ENCODE data around the gene LRRC74B.
"Not testable (repeated sequence)": the region's sequence is repeated elsewhere in the genome, so short reads cannot be mapped to it uniquely, and the experiment has no call there.

Gene LRRC74B

DNA sequence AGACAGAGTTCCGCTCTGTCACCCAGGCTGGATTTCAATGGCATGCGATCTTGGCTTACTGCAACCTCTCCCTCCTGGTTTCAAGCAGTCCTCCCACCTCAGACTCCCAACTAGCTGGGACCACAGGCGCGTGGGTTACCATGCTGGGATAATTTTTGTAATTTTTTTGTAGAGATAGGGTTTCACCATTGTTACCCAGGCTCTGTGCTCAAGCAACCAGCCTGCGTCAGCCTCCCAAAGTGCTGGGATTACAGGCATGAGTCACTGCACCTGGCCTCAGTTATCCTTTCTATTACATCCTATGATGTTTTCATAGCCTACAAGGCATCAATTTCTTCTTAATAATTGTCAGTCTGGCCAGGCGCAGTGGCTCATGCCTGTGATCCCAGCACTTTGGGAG is 36.5 kb downstream of the LRRC74B start:
- no peaks in the 10 kb centered on the region for H3K4me1 ChIP-seq (ENCODE audit: control insufficient read depth, insufficient read depth, low read length)
- no peaks in the 10 kb centered on the region for H3K27me3 ChIP-seq (ENCODE audit: control insufficient read depth, insufficient read depth, low read length)
- H3K4me3 ChIP-seq (ENCODE audit: low read length), result no peak overlapping the region
- no peak overlapping the region for H3K9ac ChIP-seq (ENCODE audit: low read length)
- H3K36me3 ChIP-seq (ENCODE audit: control insufficient read depth, insufficient read depth, low read length), result no peaks in the 10 kb centered on the region
- H3K9me3 ChIP-seq (ENCODE audit: control insufficient read depth, low read length), result no peaks in the 10 kb centered on the region

DNA sequence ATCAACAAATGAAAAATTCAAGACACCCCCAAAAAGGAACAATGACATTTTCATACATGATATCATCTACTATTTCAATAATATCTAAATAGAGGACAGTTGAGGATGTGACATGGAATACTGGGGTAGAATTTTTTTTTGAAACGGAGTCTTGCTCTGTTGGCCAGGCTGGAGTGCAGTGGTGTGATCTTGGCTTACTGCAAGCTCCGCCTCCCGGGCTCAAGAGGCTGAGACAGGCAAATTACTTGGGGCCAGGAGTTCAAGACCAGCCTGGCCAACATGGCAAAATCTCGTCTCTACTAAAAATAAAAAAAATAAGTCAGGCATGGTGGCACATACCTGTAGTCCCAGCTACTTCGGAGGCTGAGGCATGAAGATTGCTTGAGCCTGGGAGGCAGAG is 41.4 kb downstream of the LRRC74B start:
- Histone ChIP-seq H3K9ac (ENCODE audit: low read length) (no peak overlapping the region), H3K4me3 (ENCODE audit: low read length) (no peak overlapping the region), H3K36me3 (ENCODE audit: control insufficient read depth, insufficient read depth, low read length) (no peaks in the 10 kb centered on the region), H3K27me3 (ENCODE audit: control insufficient read depth, insufficient read depth, low read length) (no peaks in the 10 kb centered on the region), H3K4me1 (ENCODE audit: control insufficient read depth, insufficient read depth, low read length) (no peaks in the 10 kb centered on the region), H3K9me3 (ENCODE audit: control insufficient read depth, low read length) (no peaks in the 10 kb centered on the region)

DNA sequence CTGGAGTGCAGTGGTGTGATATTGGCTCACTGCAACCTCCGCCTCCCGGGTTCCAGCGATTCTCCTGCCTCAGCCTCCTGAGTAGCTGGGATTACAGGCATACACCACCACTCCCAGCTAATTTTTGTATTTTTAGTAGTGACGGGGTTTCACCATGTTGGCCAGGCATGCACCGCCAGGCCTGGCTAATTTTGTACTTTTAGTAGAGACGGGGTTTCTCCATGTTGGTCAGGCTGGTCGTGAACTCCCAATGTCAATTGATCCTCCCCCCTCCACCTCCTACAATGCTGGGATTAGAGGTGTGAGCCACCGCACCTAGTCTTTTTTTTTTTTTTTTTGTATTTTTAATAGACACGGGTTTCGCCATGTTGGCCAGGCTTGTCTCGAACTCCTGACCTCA is 42.2 kb downstream of the LRRC74B start:
- not testable (repeated sequence) for H3K4me1 ChIP-seq (ENCODE audit: control insufficient read depth, insufficient read depth, low read length); H3K36me3 ChIP-seq (ENCODE audit: control insufficient read depth, insufficient read depth, low read length); H3K9me3 ChIP-seq (ENCODE audit: control insufficient read depth, low read length); H3K4me3 ChIP-seq (ENCODE audit: low read length); H3K9ac ChIP-seq (ENCODE audit: low read length); H3K27me3 ChIP-seq (ENCODE audit: control insufficient read depth, insufficient read depth, low read length)

DNA sequence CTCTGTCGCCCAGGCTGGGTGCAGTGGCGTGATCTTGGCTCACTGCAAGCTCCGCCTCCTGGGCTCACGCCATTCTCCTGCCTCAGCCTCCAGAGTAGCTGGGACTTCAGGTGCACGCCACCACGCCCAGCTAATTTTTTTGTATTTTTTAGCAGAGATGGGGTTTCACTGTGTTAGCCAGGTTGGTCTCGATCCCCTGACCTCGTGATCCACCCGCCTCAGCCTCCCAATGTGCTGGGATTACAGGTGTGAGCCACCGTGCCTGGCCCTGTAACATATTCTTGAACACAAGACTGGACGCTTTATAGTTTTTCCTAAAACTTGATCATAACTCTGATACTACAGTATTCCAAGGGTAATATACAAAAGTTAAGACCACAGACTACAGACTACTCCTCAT is 45.5 kb downstream of the LRRC74B start:
- H3K4me3 ChIP-seq (ENCODE audit: low read length); H3K9me3 ChIP-seq (ENCODE audit: control insufficient read depth, low read length); H3K9ac ChIP-seq (ENCODE audit: low read length): not testable (repeated sequence)

DNA sequence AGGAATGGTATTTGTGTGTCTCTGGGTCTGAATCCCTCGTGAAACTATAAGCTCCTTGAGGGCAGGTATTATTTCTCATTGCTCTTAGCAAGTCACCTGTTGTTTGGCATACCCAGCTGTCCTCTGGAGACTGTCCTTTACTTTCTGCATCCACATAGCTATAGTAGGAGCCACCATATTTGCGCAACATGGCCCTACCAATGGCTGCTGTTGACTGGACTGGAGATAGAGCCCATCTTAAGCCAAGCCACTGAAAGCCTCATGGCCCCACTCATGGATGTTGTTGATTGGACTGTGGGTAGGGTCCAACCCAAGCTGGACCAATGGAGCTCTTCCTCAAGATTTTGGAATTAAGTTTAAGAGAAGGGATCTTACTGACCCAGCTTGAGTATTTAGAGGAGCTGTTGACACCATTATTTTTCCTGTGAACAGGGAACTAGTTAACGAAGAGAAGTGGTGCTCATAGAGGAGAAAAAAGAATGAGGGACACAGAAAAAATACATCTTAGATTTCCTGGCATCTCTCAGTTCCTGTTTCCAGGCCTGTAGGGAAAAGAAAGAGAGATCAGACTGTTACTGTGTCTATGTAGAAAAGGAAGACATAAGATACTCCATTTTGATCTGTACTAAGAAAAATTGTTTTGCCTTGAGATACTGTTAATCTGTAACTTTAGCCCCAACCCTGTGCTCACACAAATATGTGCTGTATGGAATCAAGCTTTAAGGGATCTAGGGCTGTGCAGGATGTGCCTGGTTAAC is 47.2 kb downstream of the LRRC74B start:
- Histone ChIP-seq H3K9ac (ENCODE audit: low read length) (no peak overlapping the region), H3K9me3 (ENCODE audit: control insufficient read depth, low read length) (no peaks in the 10 kb centered on the region), H3K36me3 (ENCODE audit: control insufficient read depth, insufficient read depth, low read length) (no peaks in the 10 kb centered on the region), H3K4me3 (ENCODE audit: low read length) (no peak overlapping the region), H3K4me1 (ENCODE audit: control insufficient read depth, insufficient read depth, low read length) (no peaks in the 10 kb centered on the region), H3K27me3 (ENCODE audit: control insufficient read depth, insufficient read depth, low read length) (no peaks in the 10 kb centered on the region)

More for the DNA sequence above, 45.5 kb downstream of the LRRC74B start:
- not testable (repeated sequence) for H3K36me3 ChIP-seq (ENCODE audit: control insufficient read depth, insufficient read depth, low read length); H3K4me1 ChIP-seq (ENCODE audit: control insufficient read depth, insufficient read depth, low read length); H3K27me3 ChIP-seq (ENCODE audit: control insufficient read depth, insufficient read depth, low read length)

DNA sequence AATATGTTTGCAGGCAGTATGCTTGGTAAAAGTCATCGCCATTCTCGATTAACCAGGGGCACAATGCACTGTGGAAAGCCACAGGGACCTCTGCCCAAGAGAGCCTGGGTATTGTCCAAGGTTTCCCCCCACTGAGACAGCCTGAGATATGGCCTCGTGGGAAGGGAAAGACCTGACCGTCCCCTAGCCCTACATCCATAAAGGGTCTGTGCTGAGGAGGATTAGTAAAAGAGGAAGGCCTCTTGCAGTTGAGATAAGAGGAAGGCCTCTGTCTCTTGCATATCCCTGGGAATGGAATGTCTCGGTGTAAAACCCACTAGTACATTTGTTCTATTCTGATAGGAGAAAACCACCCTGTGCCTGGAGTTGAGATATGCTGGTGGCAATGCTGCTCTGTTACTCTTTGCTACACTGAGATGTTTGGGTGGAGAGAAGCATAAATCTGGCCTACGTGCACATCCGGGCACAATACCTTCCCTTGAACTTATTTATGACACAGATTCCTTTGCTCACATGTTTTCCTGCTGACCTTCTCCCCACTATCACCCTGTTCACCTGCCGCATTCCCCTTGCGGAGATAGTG is 47.9 kb downstream of the LRRC74B start:
- H3K4me1 ChIP-seq (ENCODE audit: control insufficient read depth, insufficient read depth, low read length); H3K27me3 ChIP-seq (ENCODE audit: control insufficient read depth, insufficient read depth, low read length); H3K36me3 ChIP-seq (ENCODE audit: control insufficient read depth, insufficient read depth, low read length); H3K9me3 ChIP-seq (ENCODE audit: control insufficient read depth, low read length); H3K4me3 ChIP-seq (ENCODE audit: low read length); H3K9ac ChIP-seq (ENCODE audit: low read length): not testable (repeated sequence)

DNA sequence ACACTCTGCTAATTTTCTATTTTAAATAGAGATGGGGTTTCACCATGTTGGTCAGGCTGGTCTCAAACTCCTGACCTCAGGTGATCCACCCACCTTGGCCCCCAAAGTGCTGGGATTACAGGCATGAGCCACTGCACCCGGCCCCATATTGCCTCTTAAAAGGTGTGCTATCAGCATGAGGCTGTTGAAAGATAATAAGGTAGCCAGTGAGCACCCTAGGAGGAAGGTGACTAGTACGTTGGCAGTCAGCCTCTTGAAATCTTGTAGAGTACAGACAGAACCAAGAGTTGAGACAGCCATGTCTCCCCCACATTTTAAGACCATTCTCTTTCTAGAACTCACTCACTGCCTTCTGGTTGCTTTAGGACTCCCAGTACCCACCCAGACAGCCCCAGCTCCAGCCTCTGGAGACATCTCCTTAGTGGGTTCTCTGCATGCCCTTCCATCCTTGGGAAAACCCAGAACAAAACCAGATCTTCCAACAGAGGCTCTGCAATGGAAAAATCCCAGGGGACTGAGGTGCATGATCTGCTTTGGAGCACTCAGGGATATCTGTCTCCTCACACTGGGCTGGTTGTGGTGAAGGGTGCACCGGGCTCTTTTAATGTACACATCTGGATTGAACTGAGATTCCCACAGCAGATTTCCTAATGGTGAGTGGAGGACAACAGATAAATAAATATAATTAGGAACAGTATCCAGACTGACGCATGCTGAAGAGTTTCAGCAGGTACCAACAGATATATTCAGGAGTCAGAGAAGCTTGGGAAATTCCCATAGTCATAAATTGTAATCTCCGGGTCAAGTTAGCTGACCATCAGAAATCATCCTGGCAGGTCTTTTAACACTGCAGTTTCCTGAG is 49.4 kb downstream of the LRRC74B start:
- no peaks in the 10 kb centered on the region for H3K36me3 ChIP-seq (ENCODE audit: control insufficient read depth, insufficient read depth, low read length)

DNA sequence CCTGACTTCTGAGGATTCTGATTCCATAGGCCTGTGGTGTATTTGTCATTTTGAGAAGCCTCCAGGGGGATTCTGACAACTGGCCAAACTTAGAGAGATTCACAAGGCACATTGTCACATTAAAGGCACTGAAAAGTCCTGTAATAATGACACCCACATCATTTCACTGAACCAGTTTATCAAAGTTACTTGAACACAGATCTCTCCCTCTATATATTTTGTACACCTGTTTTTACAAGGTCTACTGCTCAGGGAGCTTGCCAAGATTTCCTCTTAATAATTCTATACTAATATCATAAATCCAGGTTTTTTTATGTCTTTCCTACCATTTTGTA is 50.0 kb downstream of the LRRC74B start:
- no peaks in the 10 kb centered on the region for H3K27me3 ChIP-seq (ENCODE audit: control insufficient read depth, insufficient read depth, low read length)
- H3K36me3 ChIP-seq (ENCODE audit: control insufficient read depth, insufficient read depth, low read length), result no peaks in the 10 kb centered on the region
- H3K9ac ChIP-seq (ENCODE audit: low read length), result no peak overlapping the region
- H3K4me3 ChIP-seq (ENCODE audit: low read length), result no peak overlapping the region
- H3K4me1 ChIP-seq (ENCODE audit: control insufficient read depth, insufficient read depth, low read length), result no peaks in the 10 kb centered on the region
- H3K9me3 ChIP-seq (ENCODE audit: control insufficient read depth, low read length), result no peaks in the 10 kb centered on the region

More for the DNA sequence above, 49.4 kb downstream of the LRRC74B start:
- H3K9me3 ChIP-seq (ENCODE audit: control insufficient read depth, low read length), result no peaks in the 10 kb centered on the region
- no peaks in the 10 kb centered on the region for H3K4me1 ChIP-seq (ENCODE audit: control insufficient read depth, insufficient read depth, low read length)
- H3K27me3 ChIP-seq (ENCODE audit: control insufficient read depth, insufficient read depth, low read length), result no peaks in the 10 kb centered on the region
- no peak overlapping the region for H3K9ac ChIP-seq (ENCODE audit: low read length)
- H3K4me3 ChIP-seq (ENCODE audit: low read length), result no peak overlapping the region

DNA sequence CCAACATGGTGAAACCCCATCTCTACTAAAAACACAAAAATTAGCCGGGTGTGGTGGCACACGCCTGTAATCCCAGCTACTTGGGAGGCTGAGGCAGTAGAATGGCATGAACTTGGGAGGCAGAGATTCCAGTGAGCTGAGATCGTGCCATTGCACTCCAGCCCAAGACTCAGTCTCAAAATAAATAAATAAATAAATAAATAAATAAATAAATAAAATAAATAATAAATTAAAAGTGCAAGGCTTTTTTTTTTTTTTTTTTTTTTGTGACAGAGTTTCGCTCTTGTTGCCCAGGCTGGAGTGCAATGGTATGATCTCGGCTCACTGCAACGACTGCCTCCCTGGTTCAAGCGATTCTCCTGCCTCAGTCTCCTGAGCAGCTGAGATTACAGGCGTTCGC is 51.1 kb downstream of the LRRC74B start:
- not testable (repeated sequence) for H3K4me3 ChIP-seq (ENCODE audit: low read length); H3K4me1 ChIP-seq (ENCODE audit: control insufficient read depth, insufficient read depth, low read length); H3K27me3 ChIP-seq (ENCODE audit: control insufficient read depth, insufficient read depth, low read length); H3K9me3 ChIP-seq (ENCODE audit: control insufficient read depth, low read length); H3K9ac ChIP-seq (ENCODE audit: low read length); H3K36me3 ChIP-seq (ENCODE audit: control insufficient read depth, insufficient read depth, low read length)

DNA sequence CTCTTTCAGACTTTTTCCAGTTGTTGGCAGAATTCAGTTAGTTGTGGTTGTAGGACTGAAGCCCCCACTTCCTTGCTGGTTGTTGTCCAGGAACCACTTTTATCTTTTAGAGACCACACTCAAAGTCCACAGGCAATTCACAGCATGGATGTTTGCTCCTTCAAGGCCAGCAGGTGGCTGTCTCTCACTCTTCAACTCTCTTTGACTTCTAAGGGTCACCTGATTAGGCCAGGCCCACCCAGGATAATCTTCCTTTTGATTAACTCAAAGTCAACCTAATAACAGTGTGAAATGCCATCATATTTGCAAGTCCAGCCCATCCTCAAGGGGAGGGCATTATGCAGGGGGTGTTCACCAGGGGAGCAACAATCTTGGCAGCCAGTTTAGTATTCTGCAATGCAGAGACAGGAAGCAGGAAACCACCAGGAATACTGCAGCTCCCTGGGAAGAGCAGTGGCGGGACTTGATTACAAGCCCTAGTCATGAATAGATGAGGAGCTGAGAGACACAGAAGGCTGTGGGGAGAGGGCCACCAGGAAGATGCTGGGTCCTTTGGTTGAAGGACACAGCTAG is 52.4 kb downstream of the LRRC74B start:
- H3K9me3 ChIP-seq (ENCODE audit: control insufficient read depth, low read length), result no peaks in the 10 kb centered on the region
- no peak overlapping the region for H3K9ac ChIP-seq (ENCODE audit: low read length)

DNA sequence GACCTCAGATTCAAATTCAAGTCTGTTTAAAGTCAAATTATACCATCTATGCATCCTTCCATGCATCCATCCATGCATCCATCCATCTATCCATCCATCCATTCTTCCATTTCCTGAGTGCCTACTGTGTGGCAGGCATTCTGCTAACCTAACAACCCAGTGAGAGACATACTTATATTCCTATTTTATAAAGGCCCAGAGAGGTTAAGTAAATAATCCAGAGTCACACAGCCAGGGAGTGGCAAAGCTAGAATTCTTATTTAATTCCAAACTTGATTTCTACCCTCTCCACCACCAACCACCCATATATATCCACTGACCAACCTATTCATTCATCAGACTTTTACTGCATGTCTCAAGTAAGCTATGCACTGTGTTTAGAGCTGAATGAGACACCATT is 53.8 kb downstream of the LRRC74B start:
- no peaks in the 10 kb centered on the region for H3K9me3 ChIP-seq (ENCODE audit: control insufficient read depth, low read length)
- H3K4me3 ChIP-seq (ENCODE audit: low read length), result no peak overlapping the region
- no peaks in the 10 kb centered on the region for H3K27me3 ChIP-seq (ENCODE audit: control insufficient read depth, insufficient read depth, low read length)
- H3K36me3 ChIP-seq (ENCODE audit: control insufficient read depth, insufficient read depth, low read length), result no peaks in the 10 kb centered on the region
- H3K4me1 ChIP-seq (ENCODE audit: control insufficient read depth, insufficient read depth, low read length), result no peaks in the 10 kb centered on the region
- no peak overlapping the region for H3K9ac ChIP-seq (ENCODE audit: low read length)

More for the DNA sequence above, 52.4 kb downstream of the LRRC74B start:
- H3K36me3 ChIP-seq (ENCODE audit: control insufficient read depth, insufficient read depth, low read length), result no peaks in the 10 kb centered on the region
- H3K27me3 ChIP-seq (ENCODE audit: control insufficient read depth, insufficient read depth, low read length), result no peaks in the 10 kb centered on the region
- H3K4me3 ChIP-seq (ENCODE audit: low read length), result no peak overlapping the region
- H3K4me1 ChIP-seq (ENCODE audit: control insufficient read depth, insufficient read depth, low read length), result no peaks in the 10 kb centered on the region
